Thyroid gland (tissue), 4 donors: ENCODE results near the gene UQCRHL.

Experiments used
- CTCF ChIP-seq, 6 experiments: fragments of 200-600 bp in 3 of 6; fragments of 450-650 bp in 3 of 6; sonication (generic) in 3 of 6; IDR thresholded peaks; one replicate each; pipeline ENCODE4 v1.5.1; 2016 to 2019; ENCODE audit warnings: antibody characterized with exemption in 6 of 6, mild to moderate bottlenecking in 2 of 6, inconsistent platforms in 1 of 6, moderate library complexity in 1 of 6
- POLR2A ChIP-seq, 2 donors: fragments of 450-650 bp; IDR thresholded peaks; one replicate each; pipeline ENCODE4 v1.6.1; 2017; ENCODE audit warnings: antibody characterized with exemption in 2 of 2, mild to moderate bottlenecking in 2 of 2, moderate library complexity in 1 of 2

- no peak for TF ChIP-seq CTCF (IDR thresholded peaks at IDR 0.05)
- no peak for TF ChIP-seq POLR2A (IDR thresholded peaks at IDR 0.05)
Measured at GRCh38 chr1:15835205-15835740, 27.8 kb upstream of the UQCRHL start.
